Left hindlimb (tissue), 1 donor: Measurements from ENCODE around the gene PYCR2.
A peak's percentile ranks its signal among the peaks of the same experiment; 100 is the strongest.

Experiments used
- DNase-seq: peaks from one replicate; pipeline ENCODE4 v3.0.0-alpha.2; 2018

PYCR2 gene

GRCh38 chr1:225917536-225917935, 6.5 kb downstream of the PYCR2 start:
- DNase-seq = no peak

- no peak for DNase-seq
These were observed 6.9 kb downstream of the PYCR2 start for GRCh38 chr1:225917101-225917500.

GRCh38 chr1:225915538-225915991, 8.5 kb downstream of the PYCR2 start:
- no peak for DNase-seq

- no peak for DNase-seq
These were observed 9.1 kb downstream of the PYCR2 start for GRCh38 chr1:225914947-225915346.

GRCh38 chr1:225914391-225914790, 9.7 kb downstream of the PYCR2 start:
- DNase-seq = no peak

GRCh38 chr1:225911191-225912130, 12.6 kb downstream of the PYCR2 start:
- DNase-seq = peak; percentile 69

GRCh38 chr1:225909477-225909876, 14.6 kb downstream of the PYCR2 start:
- DNase-seq = no peak

- DNase-seq = no peak
These were observed 15.3 kb downstream of the PYCR2 start for GRCh38 chr1:225908773-225909172.

- DNase-seq = no peak
These were observed 15.9 kb downstream of the PYCR2 start for GRCh38 chr1:225908013-225908640.

GRCh38 chr1:225907341-225907740, 16.7 kb downstream of the PYCR2 start:
- no peak for DNase-seq

GRCh38 chr1:225906467-225906866, 17.6 kb downstream of the PYCR2 start:
- DNase-seq = no peak

GRCh38 chr1:225903623-225904022, 20.4 kb downstream of the PYCR2 start:
- no peak for DNase-seq

- no peak for DNase-seq
These were observed 24.8 kb downstream of the PYCR2 start for GRCh38 chr1:225899044-225899925.

GRCh38 chr1:225897595-225898514, 26.2 kb downstream of the PYCR2 start:
- no peak for DNase-seq

- no peak for DNase-seq
These were observed 27.0 kb downstream of the PYCR2 start for GRCh38 chr1:225896937-225897549.

GRCh38 chr1:225896494-225896893, 27.6 kb downstream of the PYCR2 start:
- DNase-seq = no peak

GRCh38 chr1:225892307-225892706, 31.7 kb downstream of the PYCR2 start:
- DNase-seq = no peak

- DNase-seq = no peak
These were observed 32.6 kb downstream of the PYCR2 start for GRCh38 chr1:225891229-225891972.

- DNase-seq = no peak
These were observed 33.5 kb downstream of the PYCR2 start for GRCh38 chr1:225890346-225891228.

GRCh38 chr1:225889743-225890142, 34.3 kb downstream of the PYCR2 start:
- no peak for DNase-seq
